NCI-H1105 treated with DMSO at 0.1 percent for 48 hours (cell line): ENCODE results near the gene RBBP8NL.
"Not testable (repeated sequence)": the region's sequence is repeated elsewhere in the genome, so short reads cannot be mapped to it uniquely, and the experiment has no call there.

Experiments used
- DNase-seq: peaks from one replicate; lab custom pipeline; 2025; lab: John Stamatoyannopoulos, UW

RBBP8NL gene

DNA sequence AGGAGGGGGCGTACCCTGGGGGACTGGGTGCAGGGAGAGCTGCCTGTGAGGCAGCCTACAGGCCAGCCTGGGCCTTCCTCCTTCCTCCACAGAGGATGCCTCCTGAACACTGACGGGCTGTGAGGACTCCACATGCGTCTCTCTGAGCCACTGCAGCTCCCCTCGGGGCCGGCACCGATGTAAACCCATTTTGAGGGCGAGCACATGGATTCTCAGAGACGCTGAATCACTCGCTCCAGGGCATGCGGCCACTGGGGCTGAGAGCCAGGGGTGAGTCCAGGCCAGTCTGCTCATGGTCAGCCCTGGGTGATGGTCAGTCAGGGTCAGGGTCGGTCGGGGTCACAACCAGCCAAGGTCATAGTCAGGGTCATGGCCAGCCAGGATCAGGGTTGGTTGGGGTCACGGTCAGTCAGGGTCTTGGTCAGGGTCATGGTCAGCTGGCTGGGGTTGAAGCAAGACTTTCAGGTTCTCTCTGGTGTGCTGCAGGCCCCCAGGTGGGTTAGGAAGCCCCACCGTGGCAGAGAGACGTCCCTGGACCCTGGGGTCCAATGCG lies 14.7 kb upstream of the RBBP8NL start:
- no peak for DNase-seq

- DNase-seq = no peak
Measured at GRCh38 chr20:62439218-62439617, 11.9 kb upstream of the RBBP8NL start.

DNA sequence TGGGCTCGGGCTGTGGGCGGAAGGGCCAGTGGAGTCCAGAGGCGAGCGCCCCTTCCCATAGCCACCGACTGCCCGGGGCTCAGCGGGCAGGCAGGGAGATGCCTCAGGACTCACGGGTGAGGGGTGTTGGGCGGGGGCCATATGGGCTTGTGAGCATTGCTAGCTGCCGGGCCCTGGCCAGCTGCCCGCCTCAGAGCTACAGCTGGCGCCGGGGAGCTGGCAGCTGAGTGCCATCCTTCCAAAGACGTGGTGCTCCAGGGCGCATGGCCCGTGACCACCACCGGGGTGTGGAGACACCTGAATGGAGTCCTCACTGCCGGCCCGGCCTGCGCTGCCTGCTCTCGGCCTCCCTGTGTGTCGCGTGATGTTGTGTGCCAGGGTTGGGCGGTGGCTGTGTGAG lies 10.6 kb upstream of the RBBP8NL start:
- peak; percentile 81 for DNase-seq

- DNase-seq = no peak
Measured at GRCh38 chr20:62437496-62437895, 10.2 kb upstream of the RBBP8NL start.

DNA sequence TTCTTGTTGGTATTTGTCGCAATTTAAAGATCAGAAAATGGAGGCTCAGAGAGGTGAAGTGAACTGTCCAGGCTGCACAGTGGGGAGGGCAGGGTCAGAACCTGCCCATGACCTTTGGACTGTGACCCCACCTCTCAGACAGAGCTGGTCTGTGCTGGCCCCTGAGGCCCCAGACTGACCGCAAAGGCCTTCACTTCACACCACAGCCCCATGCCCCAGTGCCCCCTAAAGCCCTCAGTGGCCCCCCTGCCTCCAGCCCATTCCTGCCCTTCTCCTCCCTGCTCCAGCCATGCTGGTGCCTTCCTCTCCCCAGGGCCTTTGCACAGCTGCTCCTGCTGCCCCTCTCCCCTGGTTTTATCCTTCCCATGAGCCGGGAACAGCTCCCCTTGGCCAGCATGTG lies 9.4 kb upstream of the RBBP8NL start:
- no peak for DNase-seq

- DNase-seq = no peak
Measured at GRCh38 chr20:62433658-62434497, 6.5 kb upstream of the RBBP8NL start.

DNA sequence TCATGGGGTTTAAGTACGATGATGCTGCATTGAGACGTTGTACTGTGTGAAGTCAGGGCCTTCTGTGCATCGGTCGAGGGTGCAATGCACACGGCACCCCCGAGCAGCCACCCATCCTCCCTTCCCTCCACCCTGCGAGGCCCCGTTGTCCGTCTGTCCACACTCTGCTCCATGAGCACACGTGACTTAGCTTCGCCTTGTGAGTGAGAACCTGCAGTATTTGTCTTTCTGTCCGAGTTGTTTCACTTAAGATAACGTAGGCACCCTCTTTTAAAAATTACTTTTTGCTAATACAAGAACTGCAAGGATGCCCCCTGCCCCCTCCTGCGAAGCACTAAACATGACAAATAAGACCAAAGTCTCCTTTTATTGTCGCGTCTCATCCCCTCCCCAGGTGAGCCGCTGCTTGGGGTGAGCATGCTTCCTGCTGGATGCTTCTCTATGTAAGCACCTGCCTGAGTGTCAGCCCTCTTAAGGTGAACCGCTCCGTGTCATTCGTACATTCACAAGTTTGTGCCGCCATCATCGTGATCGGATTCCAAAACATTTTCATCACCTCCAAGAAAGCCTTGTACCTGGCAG lies 3.6 kb upstream of the RBBP8NL start:
- no peak for DNase-seq

DNA sequence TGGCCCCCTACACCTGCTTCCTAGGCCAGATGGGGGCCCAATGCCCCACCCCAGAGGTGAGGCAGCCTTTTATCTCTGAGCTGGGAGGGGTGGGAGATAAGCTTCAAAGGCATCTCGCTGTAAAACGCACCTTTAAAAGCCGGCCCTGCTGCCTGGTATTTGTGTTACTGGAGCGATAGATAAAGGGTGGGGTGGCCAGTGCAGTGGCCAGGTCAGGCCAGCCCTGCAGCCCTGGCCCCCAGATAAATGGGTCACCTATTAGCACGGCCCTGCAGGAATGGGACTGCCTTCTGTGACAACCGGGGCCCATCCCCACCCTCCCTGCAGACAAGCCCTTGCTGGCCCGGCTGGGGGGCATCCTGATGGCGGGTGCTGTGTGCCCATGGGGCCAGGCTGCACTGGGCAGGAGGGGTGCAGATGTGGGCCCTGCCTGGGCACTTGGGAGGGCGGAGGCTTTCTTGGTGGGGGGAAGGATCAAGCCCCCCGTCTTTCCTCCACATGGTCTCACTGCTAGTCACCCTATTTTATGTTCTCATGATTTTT lies 3.0 kb upstream of the RBBP8NL start:
- no peak for DNase-seq

- no peak for DNase-seq
Measured at GRCh38 chr20:62429455-62430310, 2.3 kb upstream of the RBBP8NL start.

DNA sequence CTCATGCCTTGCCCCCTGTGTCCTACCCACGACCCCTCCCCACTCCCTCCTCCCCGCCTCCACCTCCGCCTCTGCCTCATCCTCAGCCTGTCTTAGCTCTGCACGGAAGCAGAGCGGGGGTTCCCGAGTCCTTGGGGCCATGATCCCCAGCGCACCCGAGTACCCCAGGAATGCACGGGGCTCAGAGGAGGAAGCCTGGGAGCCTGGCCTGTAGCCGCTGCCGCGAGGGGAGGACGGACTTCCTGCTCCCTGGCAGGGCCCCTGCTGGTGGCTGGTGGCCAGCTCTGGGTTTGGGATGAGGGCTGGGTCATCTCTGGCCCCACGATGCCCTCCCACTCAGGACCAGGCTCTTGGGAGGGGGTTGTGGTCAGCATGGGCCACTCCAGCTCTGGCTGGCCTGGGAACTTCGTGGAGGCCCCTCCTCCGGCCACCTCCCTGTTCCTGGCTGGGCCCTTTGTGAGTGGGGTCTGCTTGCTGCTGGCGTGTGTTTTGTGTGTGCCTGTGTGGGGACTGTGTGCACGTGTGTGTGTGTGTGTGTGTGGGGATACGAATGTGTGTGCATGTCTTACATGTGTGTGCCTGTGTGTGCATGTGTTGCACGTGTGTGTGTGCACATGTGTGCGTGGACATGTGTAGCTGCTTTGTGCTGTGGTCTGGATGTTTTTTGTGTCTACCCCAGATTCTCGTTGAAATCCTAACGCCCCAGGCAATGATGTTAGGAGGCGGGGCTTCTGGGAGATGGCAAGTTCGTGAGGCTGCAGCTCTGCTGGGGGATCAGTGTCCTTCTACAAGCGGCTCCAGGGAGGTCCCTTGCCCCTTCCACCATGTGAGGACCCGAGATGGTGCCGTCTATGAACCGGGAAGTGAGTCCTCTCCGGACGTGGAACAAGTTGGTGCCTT lies 1.3 kb upstream of the RBBP8NL start:
- no peak for DNase-seq

DNA sequence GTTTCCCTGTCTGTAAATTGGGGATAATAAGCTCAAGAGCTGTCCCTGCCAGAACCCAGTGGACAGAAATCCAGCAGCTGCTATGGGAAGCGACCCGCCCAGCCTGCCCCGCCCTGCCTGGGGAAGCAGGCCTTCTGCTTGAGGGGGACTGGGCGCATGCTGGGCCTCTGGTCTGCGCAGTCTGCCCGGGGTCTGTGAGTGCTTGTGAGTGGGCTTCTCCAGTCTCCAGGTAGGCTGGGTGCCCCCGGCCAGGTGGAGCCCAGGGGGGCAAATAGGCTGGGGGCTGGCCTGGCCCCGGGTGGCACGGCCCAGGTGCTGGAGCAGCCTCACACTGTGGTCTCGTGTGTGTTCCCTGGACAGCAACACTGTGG lies 648 bp upstream of the RBBP8NL start:
- no peak for DNase-seq

DNA sequence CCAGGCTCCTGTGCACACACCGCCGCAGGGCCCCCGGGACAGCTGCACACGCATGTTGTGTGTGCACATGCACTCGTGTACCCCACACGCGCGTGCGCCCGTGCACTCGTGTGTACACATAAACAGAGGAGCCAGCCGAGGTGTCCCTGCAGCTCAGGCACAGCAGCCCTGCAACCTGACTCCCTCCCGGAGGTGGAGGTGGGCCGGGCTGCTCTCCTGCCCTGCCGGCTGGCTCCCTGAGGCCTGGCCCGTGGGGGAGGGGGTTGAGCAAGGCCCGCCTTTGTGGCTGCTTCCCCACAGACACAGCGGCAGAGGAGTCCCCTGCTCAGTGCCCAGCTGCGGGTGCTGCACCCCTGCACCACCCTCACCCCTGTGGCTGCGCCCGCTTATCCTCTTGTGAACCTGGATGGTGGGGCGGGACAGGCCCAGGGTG lies 624 bp downstream of the RBBP8NL start:
- DNase-seq = no peak

DNA sequence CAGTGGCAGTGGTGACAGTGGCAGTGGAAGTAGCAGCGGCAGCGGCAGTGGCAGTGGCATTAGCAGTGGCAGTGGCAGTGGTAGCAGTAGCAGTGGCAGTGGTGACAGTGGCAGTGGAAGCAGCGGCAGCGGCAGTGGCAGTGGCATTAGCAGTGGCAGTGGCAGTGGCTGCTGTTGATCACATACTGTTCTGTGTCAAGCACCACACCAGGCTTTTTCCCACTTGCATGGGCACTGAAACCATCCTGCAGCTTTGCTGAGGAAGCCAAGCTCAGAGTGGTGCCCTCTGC lies 1.3 kb downstream of the RBBP8NL start:
- not testable (repeated sequence) for DNase-seq

- DNase-seq = no peak
Measured at GRCh38 chr20:62425281-62426058, 1.9 kb downstream of the RBBP8NL start.

GRCh38 chr20:62424249-62425107 lies 2.9 kb downstream of the RBBP8NL start:
- no peak for DNase-seq

DNA sequence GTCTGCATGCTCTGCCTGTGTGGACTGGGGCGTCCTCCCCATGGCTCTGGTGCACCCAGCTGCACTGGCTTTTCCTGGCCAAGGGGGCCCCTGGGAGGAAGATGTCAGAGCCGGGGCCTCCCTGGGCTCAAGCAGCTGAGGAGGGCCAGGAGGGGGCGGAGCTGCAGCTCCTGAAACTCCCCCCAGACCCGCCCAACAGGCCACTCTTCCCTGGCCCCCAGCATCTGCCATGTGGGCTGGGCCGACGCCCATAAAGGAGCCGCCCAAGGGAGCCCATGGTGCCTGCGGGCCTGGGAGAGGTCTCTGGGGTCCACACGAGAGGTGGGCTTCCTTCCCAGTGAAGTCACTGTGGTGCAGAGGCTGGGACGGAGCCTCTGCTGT lies 4.0 kb downstream of the RBBP8NL start:
- no peak for DNase-seq

- DNase-seq = no peak
Measured at GRCh38 chr20:62422636-62423325, 4.6 kb downstream of the RBBP8NL start.

DNA sequence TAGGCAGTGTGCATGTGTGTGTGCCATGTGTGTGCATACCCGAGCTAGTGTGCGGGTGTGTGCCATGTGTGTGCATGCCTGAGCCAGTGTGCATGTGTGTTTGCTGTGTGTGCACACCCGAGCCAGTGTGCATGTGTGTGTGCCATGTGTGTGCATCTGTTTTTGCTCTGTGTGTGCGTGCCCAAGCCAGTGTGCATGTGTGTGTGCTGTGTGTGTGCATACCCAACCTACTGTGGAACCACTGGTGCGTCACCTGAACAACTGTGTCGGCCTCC lies 5.7 kb downstream of the RBBP8NL start:
- DNase-seq = no peak
